Measurements from ENCODE around the gene GPC5.
"Not testable (repeated sequence)": the region's sequence is repeated elsewhere in the genome, so short reads cannot be mapped to it uniquely, and the experiment has no call there.

The GPC5 gene

DNA sequence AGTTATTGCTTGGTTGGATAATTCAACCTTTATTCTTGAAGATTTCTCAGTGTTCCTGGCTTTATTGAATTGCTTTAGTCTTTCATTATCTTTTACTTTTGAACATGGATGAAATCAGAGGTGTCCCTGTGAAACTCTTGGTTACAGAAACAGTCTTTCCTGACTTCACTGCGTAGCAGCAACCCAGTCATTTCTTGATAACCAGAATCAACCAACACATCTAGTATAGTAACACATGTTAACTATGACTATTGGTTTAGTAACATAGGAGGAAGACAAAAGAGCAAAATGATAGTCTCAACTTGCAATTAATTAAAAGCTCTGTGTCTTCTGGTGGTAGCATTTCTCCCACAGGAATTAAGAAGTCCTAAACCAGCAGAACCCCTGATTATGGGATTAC, 393.6 kb downstream of the GPC5 start:
- no peaks in the 10 kb centered on the region for H3F3A ChIP-seq (ENCODE audit: insufficient read depth, low read length)
- no peak overlapping the region for H3K4me3 ChIP-seq (ENCODE audit: low read depth, low read length, poor library complexity, severe bottlenecking)
- H4K20me1 ChIP-seq (ENCODE audit: insufficient read depth, low read length), result no peaks in the 10 kb centered on the region
- no peaks in the 10 kb centered on the region for H3K4me1 ChIP-seq (ENCODE audit: insufficient read depth, low read length, severe bottlenecking)
- H3K36me3 ChIP-seq (ENCODE audit: insufficient read depth, low read length), result no peaks in the 10 kb centered on the region
- no peak overlapping the region for H3K9ac ChIP-seq (ENCODE audit: low read length)
- H3K27ac ChIP-seq (ENCODE audit: low read depth, low read length, poor library complexity, severe bottlenecking), result no peak overlapping the region
- H3K79me2 ChIP-seq (ENCODE audit: insufficient read depth, low read length), result no peaks in the 10 kb centered on the region
- H2AFZ ChIP-seq (ENCODE audit: low read length), result no peak overlapping the region
- no peaks in the 10 kb centered on the region for H3K9me3 ChIP-seq (ENCODE audit: low read length)
- H3K9me2 ChIP-seq (ENCODE audit: low read depth, low read length), result no peaks in the 10 kb centered on the region
- H3K4me2 ChIP-seq (ENCODE audit: low read length), result no peak overlapping the region
- no peak for TF ChIP-seq EZH2 (IDR thresholded peaks at IDR 0.05; ENCODE audit: borderline replicate concordance, low read length)
- TF ChIP-seq, protein P1, sequence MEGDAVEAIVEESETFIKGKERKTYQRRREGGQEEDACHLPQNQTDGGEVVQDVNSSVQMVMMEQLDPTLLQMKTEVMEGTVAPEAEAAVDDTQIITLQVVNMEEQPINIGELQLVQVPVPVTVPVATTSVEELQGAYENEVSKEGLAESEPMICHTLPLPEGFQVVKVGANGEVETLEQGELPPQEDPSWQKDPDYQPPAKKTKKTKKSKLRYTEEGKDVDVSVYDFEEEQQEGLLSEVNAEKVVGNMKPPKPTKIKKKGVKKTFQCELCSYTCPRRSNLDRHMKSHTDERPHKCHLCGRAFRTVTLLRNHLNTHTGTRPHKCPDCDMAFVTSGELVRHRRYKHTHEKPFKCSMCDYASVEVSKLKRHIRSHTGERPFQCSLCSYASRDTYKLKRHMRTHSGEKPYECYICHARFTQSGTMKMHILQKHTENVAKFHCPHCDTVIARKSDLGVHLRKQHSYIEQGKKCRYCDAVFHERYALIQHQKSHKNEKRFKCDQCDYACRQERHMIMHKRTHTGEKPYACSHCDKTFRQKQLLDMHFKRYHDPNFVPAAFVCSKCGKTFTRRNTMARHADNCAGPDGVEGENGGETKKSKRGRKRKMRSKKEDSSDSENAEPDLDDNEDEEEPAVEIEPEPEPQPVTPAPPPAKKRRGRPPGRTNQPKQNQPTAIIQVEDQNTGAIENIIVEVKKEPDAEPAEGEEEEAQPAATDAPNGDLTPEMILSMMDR (IDR thresholded peaks at IDR 0.05; ENCODE audit: low read length), result no peak
- H3K27me3 ChIP-seq (ENCODE audit: insufficient read depth, low read length), result no peaks in the 10 kb centered on the region

- Histone ChIP-seq H3K27ac (ENCODE audit: low read depth, low read length, poor library complexity, severe bottlenecking) (no peak overlapping the region), H2AFZ (ENCODE audit: low read length) (no peak overlapping the region), H3K79me2 (ENCODE audit: insufficient read depth, low read length) (no peaks in the 10 kb centered on the region), H3K36me3 (ENCODE audit: insufficient read depth, low read length) (no peaks in the 10 kb centered on the region), H3K4me3 (ENCODE audit: low read depth, low read length, poor library complexity, severe bottlenecking) (no peak overlapping the region), H3K4me2 (ENCODE audit: low read length) (no peak overlapping the region), H3K9ac (ENCODE audit: low read length) (no peak overlapping the region), H3K4me1 (ENCODE audit: insufficient read depth, low read length, severe bottlenecking) (no peaks in the 10 kb centered on the region), H4K20me1 (ENCODE audit: insufficient read depth, low read length) (no peaks in the 10 kb centered on the region), H3F3A (ENCODE audit: insufficient read depth, low read length) (no peaks in the 10 kb centered on the region), H3K27me3 (ENCODE audit: insufficient read depth, low read length) (no peaks in the 10 kb centered on the region), H3K9me2 (ENCODE audit: low read depth, low read length) (no peaks in the 10 kb centered on the region), H3K9me3 (ENCODE audit: low read length) (no peaks in the 10 kb centered on the region)
- TF ChIP-seq, protein P1 (IDR thresholded peaks at IDR 0.05; ENCODE audit: low read length), result no peak
- no peak for TF ChIP-seq EZH2 (IDR thresholded peaks at IDR 0.05; ENCODE audit: borderline replicate concordance, low read length)
These were observed 399.1 kb downstream of the GPC5 start for GRCh38 chr13:91797567-91797966.

DNA sequence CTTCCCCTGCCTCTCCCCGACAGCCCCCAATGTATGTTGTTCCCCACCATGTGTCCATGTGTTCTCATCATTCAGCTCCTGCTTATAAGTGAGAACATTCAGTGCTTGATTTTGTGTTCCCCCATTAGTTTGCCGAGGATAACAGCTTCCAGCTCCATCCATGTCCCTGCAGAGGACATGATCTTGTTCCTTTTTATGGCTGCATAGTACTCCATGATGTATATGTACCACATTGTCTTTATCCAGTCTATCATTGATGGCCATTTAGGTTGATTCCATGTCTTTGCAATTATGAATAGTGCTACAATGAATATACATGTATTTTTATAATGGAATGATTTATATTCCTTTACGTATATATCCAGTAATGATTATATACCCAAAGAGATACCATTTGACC, 399.9 kb downstream of the GPC5 start:
- not testable (repeated sequence) for H3F3A ChIP-seq (ENCODE audit: insufficient read depth, low read length); H2AFZ ChIP-seq (ENCODE audit: low read length); H3K4me2 ChIP-seq (ENCODE audit: low read length); H3K79me2 ChIP-seq (ENCODE audit: insufficient read depth, low read length); H3K9me3 ChIP-seq (ENCODE audit: low read length); H3K9ac ChIP-seq (ENCODE audit: low read length); H3K9me2 ChIP-seq (ENCODE audit: low read depth, low read length); H3K36me3 ChIP-seq (ENCODE audit: insufficient read depth, low read length); H4K20me1 ChIP-seq (ENCODE audit: insufficient read depth, low read length); H3K27ac ChIP-seq (ENCODE audit: low read depth, low read length, poor library complexity, severe bottlenecking); H3K4me1 ChIP-seq (ENCODE audit: insufficient read depth, low read length, severe bottlenecking); H3K4me3 ChIP-seq (ENCODE audit: low read depth, low read length, poor library complexity, severe bottlenecking); H3K27me3 ChIP-seq (ENCODE audit: insufficient read depth, low read length)

DNA sequence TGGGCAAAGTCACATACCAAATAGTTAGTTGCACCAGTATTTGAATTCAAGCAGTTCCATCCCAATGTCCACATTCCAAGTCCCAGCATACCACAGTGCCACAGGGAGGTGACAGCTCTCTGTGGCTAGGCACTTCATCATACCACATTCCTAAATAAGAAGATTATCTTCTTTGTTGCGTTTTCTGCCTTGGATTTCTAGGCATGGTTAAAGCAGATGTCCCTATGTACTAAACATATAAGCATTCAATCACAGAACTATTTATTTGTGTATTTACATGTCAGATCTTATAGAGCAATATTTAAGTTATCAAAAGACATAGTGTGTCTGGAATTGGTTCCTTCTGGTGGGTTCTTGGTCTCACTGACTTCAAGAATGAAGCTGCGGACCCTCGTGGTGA, 403.4 kb downstream of the GPC5 start:
- not testable (repeated sequence) for H4K20me1 ChIP-seq (ENCODE audit: insufficient read depth, low read length); H3K9ac ChIP-seq (ENCODE audit: low read length); H3F3A ChIP-seq (ENCODE audit: insufficient read depth, low read length); H3K9me3 ChIP-seq (ENCODE audit: low read length); H3K36me3 ChIP-seq (ENCODE audit: insufficient read depth, low read length); H3K27me3 ChIP-seq (ENCODE audit: insufficient read depth, low read length); H2AFZ ChIP-seq (ENCODE audit: low read length); H3K4me1 ChIP-seq (ENCODE audit: insufficient read depth, low read length, severe bottlenecking); H3K4me3 ChIP-seq (ENCODE audit: low read depth, low read length, poor library complexity, severe bottlenecking); H3K4me2 ChIP-seq (ENCODE audit: low read length); H3K9me2 ChIP-seq (ENCODE audit: low read depth, low read length); H3K79me2 ChIP-seq (ENCODE audit: insufficient read depth, low read length); H3K27ac ChIP-seq (ENCODE audit: low read depth, low read length, poor library complexity, severe bottlenecking)

Data from OCI-LY1 (cell line).